Astrocyte (in vitro differentiated cells and primary cell): ENCODE data around the gene DIP2B. TPM values are rescaled to one million over a fixed set of nuclear protein-coding genes. Genes with fewer than 3 reads are reported as not detected.

Experiments
- DNase-seq: peaks from one replicate; pipeline ENCODE4 v3.0.0-alpha.2; 2010; ENCODE audit warnings: low read depth
- FAIRE-seq: peaks from 2 replicates; lab custom pipeline; 2011; peaks lifted over from hg19 to GRCh38; lab: Jason Lieb, UNC
- H2AFZ ChIP-seq: 2 replicates; pipeline ENCODE4 v1.6.0; 2012; ENCODE audit warnings: low read depth, low read length, inconsistent platforms
- H3K27ac ChIP-seq: 2 replicates; pipeline ENCODE4 v1.5.1; 2011; ENCODE audit warnings: low read depth, low read length, inconsistent platforms
- H3K27me3 ChIP-seq: 2 replicates; pipeline ENCODE4 v1.6.0; 2011; ENCODE audit warnings: low read length, inconsistent platforms; ENCODE audit not compliant: insufficient read depth
- H3K36me3 ChIP-seq: 2 replicates; pipeline ENCODE4 v1.5.1; 2011; ENCODE audit warnings: low read length, inconsistent platforms; ENCODE audit not compliant: insufficient read depth
- H3K4me1 ChIP-seq: 2 replicates; pipeline ENCODE4 v1.5.1; 2011; ENCODE audit warnings: low read length, inconsistent platforms; ENCODE audit not compliant: insufficient read depth
- H3K4me2 ChIP-seq: 2 replicates; pipeline ENCODE4 v1.6.0; 2012; ENCODE audit warnings: low read length, inconsistent platforms
- H3K4me3 ChIP-seq: 2 replicates; pipeline ENCODE4 v1.5.1; 2011; ENCODE audit warnings: low read depth, mild to moderate bottlenecking, low read length, inconsistent platforms; ENCODE audit not compliant: insufficient read depth
- H3K79me2 ChIP-seq: 2 replicates; pipeline ENCODE4 v1.6.0; 2012; ENCODE audit warnings: mild to moderate bottlenecking, low read length, inconsistent platforms; ENCODE audit not compliant: insufficient read depth
- H3K9ac ChIP-seq: 2 replicates; pipeline ENCODE4 v1.6.0; 2012; ENCODE audit warnings: mild to moderate bottlenecking, low read length, inconsistent platforms
- H3K9me3 ChIP-seq: 2 replicates; pipeline ENCODE4 v1.5.1; 2012; ENCODE audit warnings: low read depth, mild to moderate bottlenecking, low read length, inconsistent platforms; ENCODE audit not compliant: insufficient read depth
- H4K20me1 ChIP-seq: 2 replicates; pipeline ENCODE4 v1.6.0; 2012; ENCODE audit warnings: low read length, inconsistent platforms; ENCODE audit not compliant: insufficient read depth
- H3K27ac Mint-ChIP-seq: one replicate; pipeline ENCODE4 v1.8.0; 2021; ENCODE audit warnings: mild to moderate bottlenecking, mixed read lengths; ENCODE audit not compliant: unreplicated experiment
- H3K27me3 Mint-ChIP-seq: one replicate; pipeline ENCODE4 v1.8.0; 2021; ENCODE audit warnings: low read depth, mixed read lengths; ENCODE audit not compliant: unreplicated experiment
- H3K36me3 Mint-ChIP-seq: one replicate; pipeline ENCODE4 v1.8.0; 2021; ENCODE audit warnings: low read depth, mixed read lengths; ENCODE audit not compliant: unreplicated experiment
- H3K4me1 Mint-ChIP-seq: one replicate; pipeline ENCODE4 v1.8.0; 2021; ENCODE audit warnings: low read depth, mixed read lengths; ENCODE audit not compliant: unreplicated experiment
- H3K4me3 Mint-ChIP-seq: one replicate; pipeline ENCODE4 v1.8.0; 2021; ENCODE audit warnings: mild to moderate bottlenecking, moderate library complexity, mixed read lengths; ENCODE audit not compliant: unreplicated experiment
- H3K9me3 Mint-ChIP-seq: one replicate; pipeline ENCODE4 v1.8.0; 2021; ENCODE audit warnings: mild to moderate bottlenecking, mixed read lengths; ENCODE audit not compliant: unreplicated experiment
- EZH2 ChIP-seq: IDR thresholded peaks from 2 replicates; pipeline ENCODE4 v1.6.1; 2012; ENCODE audit warnings: mild to moderate bottlenecking, low read length, inconsistent platforms; ENCODE audit not compliant: insufficient read depth
- total RNA-seq: library from RNA; stranded (reverse); gene quantifications from 2 replicates; pipeline ENCODE4 v1.2.1, GENCODE V29; 2021
- TF ChIP-seq, protein P1 (sequence below): IDR thresholded peaks from 2 replicates; pipeline ENCODE4 v1.5.1; 2011; ENCODE audit warnings: low read depth, mild to moderate bottlenecking, inconsistent platforms, low read length, moderate library complexity; ENCODE audit not compliant: insufficient read depth

The DIP2B gene
- total RNA-seq, 1 donor from 2014 or later: 53.2 TPM

DNA sequence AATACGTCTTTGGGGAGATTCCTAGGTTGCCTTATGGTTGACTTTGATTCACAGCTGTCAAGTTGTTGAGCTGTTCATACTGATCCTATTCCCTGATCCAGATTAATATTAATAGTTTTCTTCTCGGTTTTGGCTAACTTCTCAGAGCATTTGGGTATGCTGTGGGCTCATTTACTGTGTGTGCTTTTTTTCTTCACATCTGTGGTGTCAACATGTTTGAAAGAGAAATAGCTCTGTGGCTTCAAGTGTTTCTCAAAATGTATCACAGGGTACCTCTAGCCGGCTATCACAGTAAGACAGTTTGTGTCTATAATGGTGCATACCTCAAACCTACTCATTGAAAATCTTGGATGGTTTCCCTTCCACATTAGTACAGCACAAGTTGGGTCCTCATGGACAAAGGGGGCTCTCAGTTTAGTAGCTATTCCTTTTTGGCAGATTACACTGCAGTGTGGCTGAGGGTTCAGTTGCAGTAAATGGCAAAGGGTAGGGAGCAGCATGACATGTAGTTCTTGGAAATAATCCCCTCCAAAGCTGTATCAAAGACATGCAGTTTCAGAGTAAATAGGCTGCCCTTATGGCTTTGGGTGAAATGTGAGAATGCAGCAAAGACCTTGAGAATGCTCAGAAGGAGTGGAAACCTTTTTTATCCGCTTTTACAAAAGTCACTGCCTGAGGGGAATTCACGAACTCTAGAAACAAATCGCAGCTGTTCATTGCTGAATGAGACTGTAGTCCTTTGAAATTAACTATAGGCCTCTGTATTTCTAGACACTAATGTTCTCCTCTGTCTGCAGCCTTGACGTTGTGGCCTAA, 156.7 kb downstream of the DIP2B start:
- H2AFZ ChIP-seq: no peak overlapping the region
- H3K36me3 Mint-ChIP-seq: no peaks in the 10 kb centered on the region
- H3K4me2 ChIP-seq: no peak overlapping the region
- H3K27ac Mint-ChIP-seq: no peak overlapping the region
- DNase-seq (peak; percentile 39), FAIRE-seq (no peak)
- no peak overlapping the region for H3K9ac ChIP-seq
- H3K27ac ChIP-seq: no peak overlapping the region
- no peak overlapping the region for H3K4me3 Mint-ChIP-seq
- H3K79me2 ChIP-seq: peaks cover 3% of the 10 kb centered on the region
- H4K20me1 ChIP-seq: peaks cover 6% of the 10 kb centered on the region
- H3K4me1 ChIP-seq: peaks cover 9% of the 10 kb centered on the region
- H3K4me1 Mint-ChIP-seq: peaks cover 20% of the 10 kb centered on the region
- TF ChIP-seq, protein P1, sequence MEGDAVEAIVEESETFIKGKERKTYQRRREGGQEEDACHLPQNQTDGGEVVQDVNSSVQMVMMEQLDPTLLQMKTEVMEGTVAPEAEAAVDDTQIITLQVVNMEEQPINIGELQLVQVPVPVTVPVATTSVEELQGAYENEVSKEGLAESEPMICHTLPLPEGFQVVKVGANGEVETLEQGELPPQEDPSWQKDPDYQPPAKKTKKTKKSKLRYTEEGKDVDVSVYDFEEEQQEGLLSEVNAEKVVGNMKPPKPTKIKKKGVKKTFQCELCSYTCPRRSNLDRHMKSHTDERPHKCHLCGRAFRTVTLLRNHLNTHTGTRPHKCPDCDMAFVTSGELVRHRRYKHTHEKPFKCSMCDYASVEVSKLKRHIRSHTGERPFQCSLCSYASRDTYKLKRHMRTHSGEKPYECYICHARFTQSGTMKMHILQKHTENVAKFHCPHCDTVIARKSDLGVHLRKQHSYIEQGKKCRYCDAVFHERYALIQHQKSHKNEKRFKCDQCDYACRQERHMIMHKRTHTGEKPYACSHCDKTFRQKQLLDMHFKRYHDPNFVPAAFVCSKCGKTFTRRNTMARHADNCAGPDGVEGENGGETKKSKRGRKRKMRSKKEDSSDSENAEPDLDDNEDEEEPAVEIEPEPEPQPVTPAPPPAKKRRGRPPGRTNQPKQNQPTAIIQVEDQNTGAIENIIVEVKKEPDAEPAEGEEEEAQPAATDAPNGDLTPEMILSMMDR: no peak
- TF ChIP-seq EZH2: no peak
- no peaks in the 10 kb centered on the region for H3K27me3 Mint-ChIP-seq
- H3K4me3 ChIP-seq: no peak overlapping the region
- H3K9me3 ChIP-seq: no peaks in the 10 kb centered on the region
- no peaks in the 10 kb centered on the region for H3K9me3 Mint-ChIP-seq
- H3K27me3 ChIP-seq: no peaks in the 10 kb centered on the region
- no peaks in the 10 kb centered on the region for H3K36me3 ChIP-seq

GRCh38 chr12:50662116-50662510, 157.3 kb downstream of the DIP2B start:
- Histone ChIP-seq H3K4me3 (no peak overlapping the region), H3K9me3 (no peaks in the 10 kb centered on the region), H3K79me2 (peaks cover 3% of the 10 kb centered on the region), H3K36me3 (no peaks in the 10 kb centered on the region), H2AFZ (no peak overlapping the region), H3K27me3 (no peaks in the 10 kb centered on the region), H3K9ac (no peak overlapping the region), H4K20me1 (peaks cover 6% of the 10 kb centered on the region), H3K27ac (no peak overlapping the region), H3K4me1 (peaks cover 9% of the 10 kb centered on the region), H3K4me2 (no peak overlapping the region)
- Mint-ChIP-seq H3K36me3 (no peaks in the 10 kb centered on the region), H3K4me3 (no peak overlapping the region), H3K27ac (no peak overlapping the region), H3K4me1 (peaks cover 20% of the 10 kb centered on the region), H3K27me3 (no peaks in the 10 kb centered on the region), H3K9me3 (no peaks in the 10 kb centered on the region)
- TF ChIP-seq, protein P1: no peak
- DNase-seq: no peak
- FAIRE-seq: no peak

DNA sequence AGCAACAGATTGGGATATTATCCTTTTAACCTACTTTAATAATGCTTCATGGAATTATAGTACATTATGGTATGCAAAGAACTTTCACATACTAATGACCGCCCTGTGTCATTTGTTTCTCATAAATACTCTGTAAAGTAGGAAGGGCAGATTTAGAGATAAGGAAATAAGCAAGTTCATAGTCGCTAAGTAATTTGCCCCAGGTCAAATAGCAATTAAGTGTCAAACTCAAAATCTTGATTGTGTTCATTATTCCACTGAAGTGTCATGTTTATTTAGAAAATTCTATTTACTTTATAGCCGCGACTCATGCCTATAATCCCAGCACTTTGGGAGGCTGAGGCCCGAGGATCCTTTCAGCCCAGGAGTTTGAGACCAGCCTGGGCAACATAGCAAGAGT, 160.4 kb downstream of the DIP2B start:
- Histone ChIP-seq H3K4me3 (no peak overlapping the region), H2AFZ (no peak overlapping the region), H3K79me2 (peaks cover 3% of the 10 kb centered on the region), H3K9me3 (no peaks in the 10 kb centered on the region), H3K36me3 (no peaks in the 10 kb centered on the region), H3K4me1 (peaks cover 9% of the 10 kb centered on the region), H3K27ac (peak overlapping the region; percentile 62), H3K27me3 (no peaks in the 10 kb centered on the region), H4K20me1 (peaks cover 3% of the 10 kb centered on the region), H3K9ac (no peak overlapping the region), H3K4me2 (no peak overlapping the region)
- TF ChIP-seq, protein P1: no peak
- TF ChIP-seq EZH2: no peak
- H3K9me3 Mint-ChIP-seq: no peaks in the 10 kb centered on the region
- FAIRE-seq: no peak
- no peak overlapping the region for H3K4me3 Mint-ChIP-seq
- peaks cover 20% of the 10 kb centered on the region for H3K4me1 Mint-ChIP-seq
- H3K36me3 Mint-ChIP-seq: no peaks in the 10 kb centered on the region
- no peaks in the 10 kb centered on the region for H3K27me3 Mint-ChIP-seq
- no peak overlapping the region for H3K27ac Mint-ChIP-seq
- no peak for DNase-seq
